SK-N-SH (cell line): Measurements from ENCODE around the gene GNG13. TPM values are rescaled to one million over a fixed set of nuclear protein-coding genes. Genes with fewer than 3 reads are reported as not detected.

Experiments
- CTCF ChIA-PET: fragments of 300-600, 350-600 bp; formaldehyde crosslinking; extraction: SDS; loops from one replicate; lab custom pipeline; 2021; lab: Yijun Ruan, JAX
- POLR2A ChIA-PET: fragments of 350-600 bp; sonication (Branson Sonifier 250); formaldehyde crosslinking; extraction: SDS; loops from one replicate; lab custom pipeline; 2020; ENCODE audit warnings: antibody characterized with exemption, inconsistent platforms; lab: Yijun Ruan, JAX
- DNase-seq: peaks from one replicate; pipeline ENCODE4 v3.0.0; 2012
- H2AFZ ChIP-seq: fragments of 200-600 bp; sonication (generic); 2 replicates; pipeline ENCODE4 v1.8.1; 2016; ENCODE audit warnings: antibody characterized with exemption, mild to moderate bottlenecking, low read depth
- H3F3A ChIP-seq: fragments of 200-600 bp; sonication (generic); replicated peaks from 2 replicates; pipeline ENCODE3; 2016; ENCODE audit warnings: antibody characterized with exemption, mild to moderate bottlenecking; ENCODE audit not compliant: insufficient read depth
- H3K27ac ChIP-seq, 2 experiments: fragments of 200-500 bp in 1 of 2; fragments of 200-600 bp in 1 of 2; sonication (Bioruptor generic) in 1 of 2; sonication (generic), shearing (Covaris generic) in 1 of 2; 2 replicates each; pipeline versions ENCODE4 v1.5.1 to v1.6.1; 2014 to 2016; ENCODE audit warnings: low read depth in 2 of 2, inconsistent platforms in 1 of 2, low read length in 1 of 2, mild to moderate bottlenecking in 1 of 2, mixed read lengths in 1 of 2
- H3K27me3 ChIP-seq: fragments of 200-600 bp; sonication (generic), shearing (Covaris generic); 2 replicates; pipeline ENCODE4 v1.6.1; 2016; ENCODE audit warnings: mixed run types; ENCODE audit not compliant: insufficient read depth
- H3K36me3 ChIP-seq, 2 experiments: fragments of 200-500 bp in 1 of 2; fragments of 200-600 bp in 1 of 2; sonication (Bioruptor generic) in 1 of 2; sonication (generic) in 1 of 2; replicated peaks in 1 of 2; 2 replicates each; pipeline versions ENCODE3 to v1.5.1; 2014 to 2016; ENCODE audit warnings: low read length in 1 of 2, mild to moderate bottlenecking in 1 of 2; ENCODE audit not compliant: insufficient read depth in 2 of 2, control insufficient read depth in 1 of 2
- H3K4me1 ChIP-seq, 2 experiments: fragments of 200-500 bp in 1 of 2; fragments of 200-600 bp in 1 of 2; sonication (Bioruptor generic) in 1 of 2; sonication (generic), shearing (Covaris generic) in 1 of 2; 2 replicates each; pipeline versions ENCODE4 v1.5.1 to v1.6.1; 2014 to 2016; ENCODE audit warnings: low read depth in 1 of 2, low read length in 1 of 2, mixed run types in 1 of 2; ENCODE audit not compliant: insufficient read depth in 2 of 2, control insufficient read depth in 1 of 2
- H3K4me2 ChIP-seq: fragments of 200-600 bp; sonication (generic), shearing (Covaris generic); 2 replicates; pipeline ENCODE4 v1.6.1; 2017; ENCODE audit warnings: mixed run types
- H3K4me3 ChIP-seq, 2 experiments: fragments of 200-500 bp in 1 of 2; fragments of 200-600 bp in 1 of 2; sonication (Bioruptor generic) in 1 of 2; sonication (generic), shearing (Covaris generic) in 1 of 2; 2 replicates each; pipeline versions ENCODE4 v1.5.1 to v1.8.1; 2014 to 2016; ENCODE audit warnings: low read depth in 2 of 2, inconsistent platforms in 1 of 2, low read length in 1 of 2, mild to moderate bottlenecking in 1 of 2, mixed read lengths in 1 of 2, moderate library complexity in 1 of 2
- H3K79me2 ChIP-seq: fragments of 200-600 bp; sonication (generic); 2 replicates; pipeline ENCODE4 v1.8.1; 2017; ENCODE audit warnings: mild to moderate bottlenecking; ENCODE audit not compliant: insufficient read depth
- H3K9ac ChIP-seq: fragments of 200-600 bp; sonication (generic); 2 replicates; pipeline ENCODE4 v1.6.1; 2017; ENCODE audit warnings: mixed run types
- H3K9me2 ChIP-seq: fragments of 200-600 bp; sonication (generic); 2 replicates; pipeline ENCODE4 v1.6.1; 2017; ENCODE audit warnings: mixed run types
- H3K9me3 ChIP-seq: fragments of 200-600 bp; sonication (generic); 2 replicates; pipeline ENCODE4 v1.6.1; 2017; ENCODE audit warnings: mixed run types, mild to moderate bottlenecking, moderate library complexity
- H4K20me1 ChIP-seq: fragments of 200-600 bp; sonication (generic); 2 replicates; pipeline ENCODE4 v1.6.1; 2017; ENCODE audit warnings: mild to moderate bottlenecking, mixed run types; ENCODE audit not compliant: insufficient read depth
- CHD2 ChIP-seq: fragments of 150-350 bp; IDR thresholded peaks from 2 replicates; pipeline ENCODE4 v1.6.1; 2018; ENCODE audit warnings: low read length; ENCODE audit not compliant: partially characterized antibody
- EP300 ChIP-seq, 2 experiments: IDR thresholded peaks; 2 replicates each; pipeline versions ENCODE4 v1.4.0 to v1.6.1; 2012; ENCODE audit warnings: borderline replicate concordance in 1 of 2, low read depth in 1 of 2, low read length in 1 of 2
- EZH2phosphoT487 ChIP-seq: fragments of 200-600 bp; sonication (generic); IDR thresholded peaks from 2 replicates; pipeline ENCODE4 v1.6.1; 2017; ENCODE audit warnings: low read depth, mixed run types, mild to moderate bottlenecking, antibody characterized with exemption, moderate library complexity, borderline replicate concordance
- FOSL2 ChIP-seq: IDR thresholded peaks from 2 replicates; pipeline ENCODE4 v1.4.0; 2012; ENCODE audit warnings: low read depth, mild to moderate bottlenecking, moderate library complexity, borderline replicate concordance
- FOXJ3 ChIP-seq: sonication (generic); formaldehyde crosslinking; IDR thresholded peaks from 2 replicates; pipeline ENCODE4 v1.5.1; 2020; ENCODE audit warnings: mild to moderate bottlenecking, missing genetic modification reagents
- FOXM1 ChIP-seq: IDR thresholded peaks from 2 replicates; pipeline ENCODE4 v1.4.0; 2012; ENCODE audit warnings: low read depth, mild to moderate bottlenecking
- MXI1 ChIP-seq: IDR thresholded peaks from 2 replicates; pipeline ENCODE4 v1.6.1; 2012; ENCODE audit warnings: mild to moderate bottlenecking, low read depth, low read length, improper control_type of control experiment
- NFIC ChIP-seq: IDR thresholded peaks from 2 replicates; pipeline ENCODE4 v1.4.0; 2012; ENCODE audit warnings: borderline replicate concordance
- PBX3 ChIP-seq: IDR thresholded peaks from 2 replicates; pipeline ENCODE4; 2012
- POLR2AphosphoS5 ChIP-seq: IDR thresholded peaks from 2 replicates; pipeline ENCODE4 v1.6.1; 2012; ENCODE audit warnings: low read depth, low read length
- RAD21 ChIP-seq: IDR thresholded peaks from 2 replicates; pipeline ENCODE4 v1.6.1; 2012; ENCODE audit warnings: mild to moderate bottlenecking, low read length
- RFX5 ChIP-seq: IDR thresholded peaks from 2 replicates; pipeline ENCODE4 v1.6.1; 2012; ENCODE audit warnings: mild to moderate bottlenecking, improper control_type of control experiment, low read length
- TAF1 ChIP-seq: IDR thresholded peaks from 2 replicates; pipeline ENCODE4 v1.6.1; 2012; ENCODE audit warnings: low read depth, mild to moderate bottlenecking, low read length, moderate library complexity, borderline replicate concordance
- TCF12 ChIP-seq: IDR thresholded peaks from 2 replicates; pipeline ENCODE4 v1.4.0; 2012
- TEAD4 ChIP-seq: IDR thresholded peaks from 2 replicates; pipeline ENCODE4 v1.4.0; 2012; ENCODE audit warnings: mild to moderate bottlenecking, borderline replicate concordance; ENCODE audit not compliant: insufficient read depth
- YY1 ChIP-seq: IDR thresholded peaks from 2 replicates; pipeline ENCODE4 v1.4.0; 2012; ENCODE audit warnings: low read depth, mild to moderate bottlenecking
- ZBTB33 ChIP-seq: IDR thresholded peaks from 2 replicates; pipeline ENCODE4 v1.4.0; 2012; ENCODE audit warnings: low read depth, borderline replicate concordance
- WGBS: methylation state at CpG from one replicate; pipeline ENCODE4 v1.1.6; 2017; ENCODE audit warnings: low lambda C conversion rate; 5-methylcytosine and 5-hydroxymethylcytosine counted together
- polyA plus RNA-seq, 3 experiments: library from polyadenylated mRNA; depleted of rRNA; stranded (reverse); fragments of >200 nt; gene quantifications; 2 replicates each; pipeline ENCODE4 v1.2.3, GENCODE V29; 2012
- TF ChIP-seq, protein P1 (sequence below): fragments of 150-350 bp; IDR thresholded peaks from 2 replicates; pipeline ENCODE4 v1.6.1; 2016; ENCODE audit warnings: mild to moderate bottlenecking, low read depth, low read length
- TF ChIP-seq, protein P2 (sequence below): IDR thresholded peaks from 2 replicates; pipeline ENCODE4 v1.4.0; 2012; ENCODE audit warnings: low read depth, borderline replicate concordance
- TF ChIP-seq, protein P3 (sequence below): IDR thresholded peaks from 2 replicates; pipeline ENCODE4 v1.4.0; 2012; ENCODE audit warnings: low read depth

The GNG13 gene
- polyA plus RNA-seq, 1 of the 3 experiments (the other 2 are of a cell fraction), result not detected

DNA sequence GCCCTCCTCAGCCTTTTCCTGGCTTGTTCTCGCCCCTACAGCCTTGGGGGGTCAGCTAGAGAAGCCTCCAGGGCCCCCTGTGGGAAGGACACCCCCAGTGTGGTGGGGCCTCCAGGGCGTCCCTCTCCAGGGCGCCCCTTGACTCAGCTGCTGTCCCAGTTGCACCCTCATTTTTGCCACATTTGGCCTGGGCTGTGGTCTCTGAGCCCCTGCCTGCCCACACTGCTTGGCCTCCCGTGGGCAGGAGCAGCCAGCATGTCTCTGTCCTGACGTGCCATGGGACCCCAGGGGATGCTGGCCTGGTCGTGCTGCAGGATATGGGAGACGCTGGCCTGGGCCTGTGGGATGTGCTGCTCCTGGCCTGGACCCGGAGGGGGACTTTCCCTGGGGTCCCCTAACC, 7.1 kb downstream of the GNG13 start (continued):
- no peak for TF ChIP-seq ZBTB33
- TF ChIP-seq TEAD4, result no peak
- no peak for TF ChIP-seq RAD21

DNA sequence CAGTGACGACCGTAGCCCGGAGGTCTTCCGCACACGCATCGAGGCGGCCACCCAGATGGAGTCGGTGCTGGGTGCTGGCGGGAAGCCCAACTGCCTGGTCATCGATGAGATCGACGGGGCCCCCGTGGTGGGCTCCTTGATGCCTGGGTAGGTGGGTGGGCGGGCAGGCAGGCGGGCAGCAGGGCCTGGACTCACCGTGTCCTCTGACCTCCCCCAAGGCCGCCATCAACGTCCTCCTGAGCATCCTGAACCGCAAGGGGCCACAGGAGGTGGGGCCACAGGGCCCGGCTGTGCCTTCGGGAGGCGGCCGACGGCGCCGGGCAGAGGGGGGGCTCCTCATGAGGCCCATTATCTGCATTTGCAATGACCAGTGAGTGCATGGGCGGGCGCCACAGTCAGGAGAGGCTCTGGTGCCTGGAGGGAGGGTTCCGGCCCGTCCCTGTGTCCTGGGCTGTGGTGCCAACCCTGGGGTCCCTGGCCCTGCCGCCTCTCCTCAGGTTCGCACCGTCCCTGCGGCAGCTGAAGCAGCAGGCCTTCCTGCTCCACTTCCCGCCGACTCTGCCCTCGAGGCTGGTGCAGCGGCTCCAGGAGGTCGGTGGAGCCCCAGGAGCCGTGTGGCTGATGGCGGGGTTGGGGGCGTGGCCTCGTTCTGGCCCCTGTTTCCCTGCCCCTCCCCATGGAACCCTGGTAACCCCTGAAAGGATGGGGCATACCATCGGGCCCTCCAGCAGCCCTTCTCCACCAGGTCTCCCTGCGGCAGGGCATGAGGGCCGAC, 8.1 kb downstream of the GNG13 start:
- 91% methylated on average over 16 of the region's 46 CpGs for WGBS
- H3K36me3 ChIP-seq, result peaks cover 0 to 6% of the 10 kb centered on the region in 2 experiments
- CTCF ChIA-PET, result no interaction called here

More for the DNA sequence above, 8.1 kb downstream of the GNG13 start:
- peaks cover 0 to 12% of the 10 kb centered on the region in 2 experiments; a peak in 1 of 4 replicates for H3K4me1 ChIP-seq
- H2AFZ ChIP-seq, result no peak overlapping the region
- H4K20me1 ChIP-seq, result 0 out of 2 replicates have a peak, but pooled peaks cover 6% of the 10 kb centered on the region
- H3F3A ChIP-seq, result no peaks in the 10 kb centered on the region
- TF ChIP-seq TAF1 (no peak), RFX5 (no peak), TCF12 (no peak), EZH2phosphoT487 (no peak), CHD2 (no peak), FOSL2 (no peak), FOXM1 (no peak), PBX3 (no peak), YY1 (no peak), NFIC (no peak), FOXJ3 (CRISPR knock-in tag) (no peak), POLR2AphosphoS5 (no peak), TEAD4 (no peak), EP300 (IDR thresholded peaks at IDR 0.05; ENCODE audit: borderline replicate concordance in 1 of 2, low read depth in 1 of 2, low read length in 1 of 2) (no peak), MXI1 (no peak), ZBTB33 (no peak)
- TF ChIP-seq, protein P1, sequence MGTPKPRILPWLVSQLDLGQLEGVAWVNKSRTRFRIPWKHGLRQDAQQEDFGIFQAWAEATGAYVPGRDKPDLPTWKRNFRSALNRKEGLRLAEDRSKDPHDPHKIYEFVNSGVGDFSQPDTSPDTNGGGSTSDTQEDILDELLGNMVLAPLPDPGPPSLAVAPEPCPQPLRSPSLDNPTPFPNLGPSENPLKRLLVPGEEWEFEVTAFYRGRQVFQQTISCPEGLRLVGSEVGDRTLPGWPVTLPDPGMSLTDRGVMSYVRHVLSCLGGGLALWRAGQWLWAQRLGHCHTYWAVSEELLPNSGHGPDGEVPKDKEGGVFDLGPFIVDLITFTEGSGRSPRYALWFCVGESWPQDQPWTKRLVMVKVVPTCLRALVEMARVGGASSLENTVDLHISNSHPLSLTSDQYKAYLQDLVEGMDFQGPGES, result no peak
- TF ChIP-seq, protein P2, sequence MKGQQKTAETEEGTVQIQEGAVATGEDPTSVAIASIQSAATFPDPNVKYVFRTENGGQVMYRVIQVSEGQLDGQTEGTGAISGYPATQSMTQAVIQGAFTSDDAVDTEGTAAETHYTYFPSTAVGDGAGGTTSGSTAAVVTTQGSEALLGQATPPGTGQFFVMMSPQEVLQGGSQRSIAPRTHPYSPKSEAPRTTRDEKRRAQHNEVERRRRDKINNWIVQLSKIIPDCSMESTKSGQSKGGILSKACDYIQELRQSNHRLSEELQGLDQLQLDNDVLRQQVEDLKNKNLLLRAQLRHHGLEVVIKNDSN, result no peak
- TF ChIP-seq, protein P3, sequence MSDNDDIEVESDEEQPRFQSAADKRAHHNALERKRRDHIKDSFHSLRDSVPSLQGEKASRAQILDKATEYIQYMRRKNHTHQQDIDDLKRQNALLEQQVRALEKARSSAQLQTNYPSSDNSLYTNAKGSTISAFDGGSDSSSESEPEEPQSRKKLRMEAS, result no peak
- no peaks in the 10 kb centered on the region for H3K27me3 ChIP-seq
- peaks cover 20% of the 10 kb centered on the region for H3K79me2 ChIP-seq
- no peak overlapping the region for H3K27ac ChIP-seq
- H3K4me3 ChIP-seq, result no peak overlapping the region
- H3K9me3 ChIP-seq, result no peaks in the 10 kb centered on the region
- POLR2A ChIA-PET, result no interaction called here
- H3K4me2 ChIP-seq, result no peak overlapping the region
- H3K9me2 ChIP-seq, result no peaks in the 10 kb centered on the region
- H3K9ac ChIP-seq, result no peak overlapping the region
- DNase-seq, result no peak
